ENCODE data around the gene IRAK1.

Gene IRAK1

GRCh38 chrX:154040307-154040756, 20.6 kb upstream of the IRAK1 start:
- no peak for DNase-seq

- no peak for DNase-seq
Observed at GRCh38 chrX:154039577-154039976, 19.9 kb upstream of the IRAK1 start.

GRCh38 chrX:154038656-154039055, 19.0 kb upstream of the IRAK1 start:
- DNase-seq, result no peak

GRCh38 chrX:154037754-154038153, 18.1 kb upstream of the IRAK1 start:
- DNase-seq, result no peak

- DNase-seq, result peak; percentile 41
Observed at GRCh38 chrX:154036513-154036912, 16.8 kb upstream of the IRAK1 start.

- no peak for DNase-seq
Observed at GRCh38 chrX:154033848-154034247, 14.1 kb upstream of the IRAK1 start.

GRCh38 chrX:154032653-154033052, 13.0 kb upstream of the IRAK1 start:
- no peak for DNase-seq

GRCh38 chrX:154032160-154032559, 12.5 kb upstream of the IRAK1 start:
- no peak for DNase-seq

GRCh38 chrX:154030715-154031305, 11.1 kb upstream of the IRAK1 start:
- DNase-seq, result no peak

GRCh38 chrX:154030266-154030665, 10.6 kb upstream of the IRAK1 start:
- no peak for DNase-seq

- no peak for DNase-seq
Observed at GRCh38 chrX:154029439-154029838, 9.7 kb upstream of the IRAK1 start.

GRCh38 chrX:154028502-154029184, 8.9 kb upstream of the IRAK1 start:
- no peak for DNase-seq

GRCh38 chrX:154027986-154028385, 8.3 kb upstream of the IRAK1 start:
- DNase-seq, result no peak

GRCh38 chrX:154027022-154027402, 7.3 kb upstream of the IRAK1 start:
- no peak for DNase-seq

- DNase-seq, result no peak
Observed at GRCh38 chrX:154026136-154027021, 6.7 kb upstream of the IRAK1 start.

- no peak for DNase-seq
Observed at GRCh38 chrX:154025230-154025629, 5.5 kb upstream of the IRAK1 start.

- DNase-seq, result no peak
Observed at GRCh38 chrX:154024271-154024670, 4.6 kb upstream of the IRAK1 start.

- DNase-seq, result no peak
Observed at GRCh38 chrX:154023276-154024000, 3.7 kb upstream of the IRAK1 start.

- DNase-seq, result no peak
Observed at GRCh38 chrX:154022108-154022507, 2.4 kb upstream of the IRAK1 start.

GRCh38 chrX:154021131-154021611, 1.5 kb upstream of the IRAK1 start:
- no peak for DNase-seq

GRCh38 chrX:154020536-154021115, 924 bp upstream of the IRAK1 start:
- no peak for DNase-seq

GRCh38 chrX:154019061-154019621, 561 bp downstream of the IRAK1 start:
- DNase-seq, result no peak

All from CD4-positive, alpha-beta T cell treated with Interleukin-4 for 4 hours (primary cell).